ENCODE measurements around the gene ANO7.

ANO7 gene

DNA sequence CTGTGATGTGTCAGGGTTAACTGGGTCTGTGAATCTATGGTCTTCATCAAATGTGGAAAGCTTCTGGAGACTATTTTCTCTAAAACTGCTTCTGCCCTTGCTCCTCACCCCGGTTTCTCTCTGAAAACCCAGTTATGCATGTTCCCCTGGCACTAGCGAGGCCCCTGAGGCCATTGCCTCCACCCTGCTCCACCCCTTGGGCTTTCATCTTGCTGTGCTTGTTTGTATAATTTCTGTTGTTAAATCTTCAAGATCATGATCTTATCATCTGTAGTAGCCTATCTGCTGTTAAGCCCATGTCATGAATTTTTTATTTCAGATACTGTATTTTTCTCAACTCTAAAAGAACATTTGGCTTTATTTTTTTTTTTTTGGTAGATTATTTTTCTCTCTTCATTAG is 14.9 kb upstream of the ANO7 start:
- DNase-seq (ENCODE audit: insufficient read length, low spot score) (no peak), FAIRE-seq (no peak)
- TF ChIP-seq, protein P1, sequence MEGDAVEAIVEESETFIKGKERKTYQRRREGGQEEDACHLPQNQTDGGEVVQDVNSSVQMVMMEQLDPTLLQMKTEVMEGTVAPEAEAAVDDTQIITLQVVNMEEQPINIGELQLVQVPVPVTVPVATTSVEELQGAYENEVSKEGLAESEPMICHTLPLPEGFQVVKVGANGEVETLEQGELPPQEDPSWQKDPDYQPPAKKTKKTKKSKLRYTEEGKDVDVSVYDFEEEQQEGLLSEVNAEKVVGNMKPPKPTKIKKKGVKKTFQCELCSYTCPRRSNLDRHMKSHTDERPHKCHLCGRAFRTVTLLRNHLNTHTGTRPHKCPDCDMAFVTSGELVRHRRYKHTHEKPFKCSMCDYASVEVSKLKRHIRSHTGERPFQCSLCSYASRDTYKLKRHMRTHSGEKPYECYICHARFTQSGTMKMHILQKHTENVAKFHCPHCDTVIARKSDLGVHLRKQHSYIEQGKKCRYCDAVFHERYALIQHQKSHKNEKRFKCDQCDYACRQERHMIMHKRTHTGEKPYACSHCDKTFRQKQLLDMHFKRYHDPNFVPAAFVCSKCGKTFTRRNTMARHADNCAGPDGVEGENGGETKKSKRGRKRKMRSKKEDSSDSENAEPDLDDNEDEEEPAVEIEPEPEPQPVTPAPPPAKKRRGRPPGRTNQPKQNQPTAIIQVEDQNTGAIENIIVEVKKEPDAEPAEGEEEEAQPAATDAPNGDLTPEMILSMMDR (IDR thresholded peaks at IDR 0.05; ENCODE audit: insufficient read depth, missing control alignments), result no peak

DNA sequence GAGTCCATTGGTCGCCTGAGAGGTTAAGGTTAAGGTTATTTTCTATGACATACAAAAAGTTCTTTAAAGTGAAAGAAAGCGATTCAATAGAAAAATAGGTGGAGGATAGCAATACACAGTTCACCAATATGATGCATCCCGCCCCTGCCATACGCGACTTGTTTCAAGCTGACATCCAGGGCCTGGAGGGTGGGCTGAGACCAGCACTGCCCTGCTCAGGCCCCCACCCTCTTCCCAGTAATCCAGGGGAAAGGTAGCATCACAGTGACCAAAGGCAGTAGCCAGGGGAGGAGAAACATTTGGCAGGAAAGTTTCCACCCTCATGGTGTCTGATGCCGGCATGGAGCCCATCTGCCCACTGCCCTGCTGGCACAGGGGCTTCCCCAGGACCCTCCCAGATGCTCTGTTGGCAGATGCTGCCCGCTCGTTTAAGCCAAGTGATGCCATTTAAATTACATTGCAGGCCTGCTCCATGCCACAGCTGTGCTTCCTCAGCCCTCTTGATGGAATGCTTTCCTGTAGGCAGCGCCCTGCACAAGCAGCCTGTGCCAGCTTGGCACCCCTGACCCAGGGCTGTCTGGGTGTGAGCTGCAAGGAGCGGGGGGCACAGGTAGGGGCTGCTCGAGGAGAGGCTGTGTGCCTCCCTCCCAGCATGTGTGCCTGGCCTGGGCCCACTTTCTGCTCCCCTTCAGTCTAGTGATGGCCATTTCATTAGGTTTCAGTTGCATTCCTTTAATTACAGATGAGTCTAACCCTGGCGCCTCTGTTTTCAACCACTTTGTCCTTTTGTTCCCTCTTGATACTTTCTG is 10.7 kb upstream of the ANO7 start:
- TF ChIP-seq, protein P1 (IDR thresholded peaks at IDR 0.05; ENCODE audit: insufficient read depth, missing control alignments), result no peak
- FAIRE-seq, result no peak

DNA sequence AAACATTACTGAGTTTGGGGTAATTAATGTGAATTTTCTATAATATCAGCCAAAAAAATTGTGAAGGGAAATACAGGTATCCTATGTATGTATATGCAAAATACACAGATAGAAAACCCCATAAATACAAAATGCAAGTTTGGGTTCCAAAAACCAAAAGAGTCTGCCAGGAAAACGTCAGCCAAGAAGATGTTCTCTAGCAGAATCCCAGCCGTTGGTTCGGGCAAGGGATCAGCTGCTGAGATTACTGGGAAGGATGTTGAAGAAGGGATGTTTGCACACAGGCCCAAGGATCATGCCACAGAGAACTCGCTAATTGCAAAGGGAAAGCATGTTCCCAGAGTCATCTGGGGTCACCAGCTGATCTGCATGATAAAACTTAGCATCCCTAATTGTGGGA is 9.5 kb upstream of the ANO7 start:
- TF ChIP-seq, protein P1 (IDR thresholded peaks at IDR 0.05; ENCODE audit: insufficient read depth, missing control alignments), result no peak
- FAIRE-seq (no peak), DNase-seq (ENCODE audit: insufficient read length, low spot score) (no peak)

More for the DNA sequence above, 10.7 kb upstream of the ANO7 start:
- DNase-seq (ENCODE audit: insufficient read length, low spot score), result no peak

DNA sequence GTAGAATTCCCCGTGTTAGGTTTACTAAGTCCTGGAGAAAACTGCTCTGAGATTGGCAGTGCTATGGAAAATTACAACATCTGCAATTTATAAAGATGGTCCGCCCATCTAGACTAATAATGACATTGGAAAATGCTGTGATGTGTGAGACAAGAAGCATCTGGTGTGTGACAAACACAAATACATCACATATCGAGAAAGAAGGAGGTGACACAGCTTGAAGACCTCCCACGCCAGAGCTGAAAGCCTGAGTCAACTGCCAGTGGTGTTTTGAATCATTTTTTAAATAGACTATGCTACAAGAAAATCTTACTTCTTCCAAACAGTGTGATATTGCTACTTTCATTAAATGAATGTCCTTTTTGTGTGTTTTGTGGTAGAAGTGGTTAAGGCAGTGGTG is 8.6 kb upstream of the ANO7 start:
- no peak for FAIRE-seq
- TF ChIP-seq, protein P1 (IDR thresholded peaks at IDR 0.05; ENCODE audit: insufficient read depth, missing control alignments), result no peak

DNA sequence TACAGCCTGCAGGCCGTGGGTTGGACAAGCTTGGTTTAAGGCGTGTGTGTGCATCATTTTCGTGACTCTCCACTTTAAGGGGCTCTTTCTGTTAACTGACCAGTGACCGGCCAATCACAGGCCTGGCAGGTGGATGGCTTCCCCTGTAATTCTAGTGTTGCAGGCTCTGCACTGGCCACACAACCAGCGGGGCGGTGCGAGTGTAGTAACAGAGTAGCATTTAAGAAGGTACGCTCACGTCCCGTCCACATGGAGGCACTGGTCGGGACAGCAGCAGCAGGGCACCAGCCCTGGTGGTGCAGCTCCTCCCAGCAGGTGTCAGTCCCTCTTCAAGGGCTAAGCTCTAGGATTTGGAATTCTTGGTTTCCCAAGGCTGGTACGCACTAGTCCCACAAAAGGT is 8.0 kb upstream of the ANO7 start:
- DNase-seq (ENCODE audit: insufficient read length, low spot score), result no peak
- TF ChIP-seq, protein P1 (IDR thresholded peaks at IDR 0.05; ENCODE audit: insufficient read depth, missing control alignments), result no peak

More for the DNA sequence above, 8.6 kb upstream of the ANO7 start:
- DNase-seq (ENCODE audit: insufficient read length, low spot score), result no peak

DNA sequence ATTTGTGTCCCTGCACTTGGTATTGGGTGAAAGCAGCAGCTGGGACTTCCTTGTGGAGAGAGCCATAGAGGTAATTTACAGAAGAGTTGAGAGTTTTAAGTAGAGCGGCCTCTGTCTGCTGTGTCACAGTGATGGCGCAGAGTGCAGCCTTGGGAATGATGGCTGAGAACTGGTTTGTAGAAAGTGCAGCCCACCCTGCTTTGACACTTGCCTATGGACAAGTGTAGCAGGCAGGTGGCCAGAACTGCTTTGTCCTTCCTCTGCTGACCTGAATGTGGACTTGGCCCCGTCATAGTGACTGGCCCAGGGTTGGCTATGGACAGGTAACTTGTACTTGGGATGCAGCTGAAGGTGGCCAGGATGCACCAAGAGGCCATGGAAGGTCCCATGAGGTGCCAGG is 6.4 kb upstream of the ANO7 start:
- DNase-seq (ENCODE audit: insufficient read length, low spot score) (no peak), FAIRE-seq (no peak)
- TF ChIP-seq, protein P1 (IDR thresholded peaks at IDR 0.05; ENCODE audit: insufficient read depth, missing control alignments), result no peak

More for the DNA sequence above, 8.0 kb upstream of the ANO7 start:
- FAIRE-seq, result no peak

DNA sequence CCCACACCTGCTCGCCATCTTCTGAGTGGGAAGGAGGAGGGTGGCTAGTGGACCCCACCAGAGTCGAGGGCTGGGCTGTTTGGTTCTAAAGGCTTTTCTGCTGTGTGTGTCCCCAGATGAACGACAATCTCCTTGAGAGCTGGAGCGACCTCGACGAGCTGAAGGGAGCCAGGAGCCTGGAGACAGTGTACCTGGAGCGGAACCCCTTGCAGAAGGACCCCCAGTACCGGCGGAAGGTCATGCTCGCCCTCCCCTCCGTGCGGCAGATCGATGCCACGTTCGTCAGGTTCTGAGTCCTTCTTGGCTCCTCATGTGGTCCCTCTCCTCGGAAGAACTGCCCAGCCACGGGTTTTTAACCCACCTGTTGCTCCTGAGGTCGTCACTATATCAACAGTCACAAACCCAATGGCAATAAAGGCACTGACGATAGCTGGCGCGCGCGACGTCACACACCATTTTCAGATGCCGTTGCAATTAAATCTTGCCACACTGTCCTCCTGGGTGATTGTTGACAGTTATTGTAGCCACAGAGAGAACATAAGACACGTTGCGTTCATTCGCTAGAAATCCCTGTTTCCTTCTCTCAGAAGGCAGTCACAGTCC is 5.8 kb upstream of the ANO7 start:
- TF ChIP-seq, protein P1 (IDR thresholded peaks at IDR 0.05; ENCODE audit: insufficient read depth, missing control alignments), result no peak
- no peak for FAIRE-seq
- no peak for DNase-seq (ENCODE audit: insufficient read length, low spot score)

Data from D721Med (cell line).